ENCODE measurements around the gene ADPGK.

ADPGK gene

GRCh38 chr15:72790302-72790910, 6.8 kb upstream of the ADPGK start:
- DNase-seq (ENCODE audit: low read depth): no peak

- no peak for DNase-seq (ENCODE audit: low read depth)
Observed at GRCh38 chr15:72787526-72787925, 4.0 kb upstream of the ADPGK start.

- DNase-seq (ENCODE audit: low read depth): no peak
Observed at GRCh38 chr15:72786676-72787345, 3.3 kb upstream of the ADPGK start.

- no peak for DNase-seq (ENCODE audit: low read depth)
Observed at GRCh38 chr15:72786242-72786641, 2.7 kb upstream of the ADPGK start.

GRCh38 chr15:72785841-72786240, 2.3 kb upstream of the ADPGK start:
- DNase-seq (ENCODE audit: low read depth): no peak

- peak; percentile 4 for DNase-seq (ENCODE audit: low read depth)
Observed at GRCh38 chr15:72785432-72785831, 1.9 kb upstream of the ADPGK start.

GRCh38 chr15:72784456-72784876, 908 bp upstream of the ADPGK start:
- DNase-seq (ENCODE audit: low read depth): no peak

- no peak for DNase-seq (ENCODE audit: low read depth)
Observed at GRCh38 chr15:72783004-72783639, 436 bp downstream of the ADPGK start.

- DNase-seq (ENCODE audit: low read depth): no peak
Observed at GRCh38 chr15:72782274-72783003, 1.1 kb downstream of the ADPGK start.

GRCh38 chr15:72781631-72782030, 1.9 kb downstream of the ADPGK start:
- DNase-seq (ENCODE audit: low read depth): no peak

- no peak for DNase-seq (ENCODE audit: low read depth)
Observed at GRCh38 chr15:72778796-72779195, 4.8 kb downstream of the ADPGK start.

GRCh38 chr15:72774696-72775383, 8.7 kb downstream of the ADPGK start:
- no peak for DNase-seq (ENCODE audit: low read depth)

- DNase-seq (ENCODE audit: low read depth): no peak
Observed at GRCh38 chr15:72771329-72771725, 12.2 kb downstream of the ADPGK start.

- no peak for DNase-seq (ENCODE audit: low read depth)
Observed at GRCh38 chr15:72770673-72771328, 12.8 kb downstream of the ADPGK start.

GRCh38 chr15:72766780-72767179, 16.8 kb downstream of the ADPGK start:
- no peak for DNase-seq (ENCODE audit: low read depth)

- DNase-seq (ENCODE audit: low read depth): no peak
Observed at GRCh38 chr15:72766025-72766424, 17.5 kb downstream of the ADPGK start.

GRCh38 chr15:72764656-72765055, 18.9 kb downstream of the ADPGK start:
- DNase-seq (ENCODE audit: low read depth): no peak

GRCh38 chr15:72760590-72761260, 22.8 kb downstream of the ADPGK start:
- DNase-seq (ENCODE audit: low read depth): no peak

- peak; percentile 13 for DNase-seq (ENCODE audit: low read depth)
Observed at GRCh38 chr15:72758182-72758581, 25.4 kb downstream of the ADPGK start.

GRCh38 chr15:72754096-72754495, 29.5 kb downstream of the ADPGK start:
- no peak for DNase-seq (ENCODE audit: low read depth)
